Sigmoid colon (tissue), 4 donors: ENCODE measurements around the gene TAF5L.

Experiments
- CTCF ChIP-seq, 4 experiments: fragments of 450-650 bp in 3 of 4; fragments of 200-600 bp in 1 of 4; IDR thresholded peaks; one replicate each; pipeline ENCODE4 v1.5.1; 2016 to 2019; ENCODE audit warnings: antibody characterized with exemption in 4 of 4, mild to moderate bottlenecking in 3 of 4, moderate library complexity in 2 of 4
- EP300 ChIP-seq, 4 donors: sonication (generic); formaldehyde crosslinking; IDR thresholded peaks; one replicate each; pipeline ENCODE4 v1.6.1; 2017; ENCODE audit warnings: antibody characterized with exemption in 4 of 4
- POLR2A ChIP-seq, 2 donors: fragments of 450-650 bp; IDR thresholded peaks; one replicate each; pipeline ENCODE4 v1.6.1; 2016; ENCODE audit warnings: antibody characterized with exemption in 2 of 2, mild to moderate bottlenecking in 2 of 2, moderate library complexity in 2 of 2
- POLR2AphosphoS5 ChIP-seq, 4 donors: sonication (generic); formaldehyde crosslinking; IDR thresholded peaks; one replicate each; pipeline ENCODE4 v1.6.1; 2017; ENCODE audit warnings: antibody characterized with exemption in 4 of 4

GRCh38 chr1:229629261-229629660 is 3.3 kb upstream of the TAF5L start:
- TF ChIP-seq POLR2AphosphoS5 (IDR thresholded peaks at IDR 0.05) (no peak), POLR2A (IDR thresholded peaks at IDR 0.05) (no peak), EP300 (IDR thresholded peaks at IDR 0.05) (no peak), CTCF (IDR thresholded peaks at IDR 0.05) (no peak)
